Measurements from ENCODE around the gene PPP2R5C. TPM values are rescaled to one million over a fixed set of nuclear protein-coding genes. Genes with fewer than 3 reads are reported as not detected.

Gene PPP2R5C
- total and polyA plus RNA-seq, 8 donors = 41.6 to 76.1 (median 55.9) TPM

DNA sequence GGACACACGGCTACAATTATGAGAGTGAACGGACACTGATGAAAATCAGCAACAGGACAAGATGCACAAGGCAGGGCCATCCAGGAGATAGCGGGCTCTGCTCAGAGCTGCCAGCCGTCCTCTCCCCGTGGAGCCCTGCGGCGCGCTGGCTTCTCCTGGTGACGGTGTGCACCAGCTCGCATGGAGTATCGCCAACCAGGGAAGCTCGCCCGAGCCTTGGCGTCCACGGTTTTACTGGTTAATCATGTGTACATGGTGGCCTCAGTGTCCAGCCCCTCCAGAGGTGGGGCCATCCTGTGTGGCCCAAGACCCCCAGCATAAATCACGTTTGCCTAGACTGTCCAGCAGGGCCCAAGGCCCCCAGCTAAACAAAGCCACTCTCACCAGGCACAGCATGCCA, 171.7 kb downstream of the PPP2R5C start:
- no peaks in the 10 kb centered on the region for H3K36me3 ChIP-seq
- no peaks in the 10 kb centered on the region for H3K4me1 ChIP-seq
- WGBS, 2 donors = 81 to 82% methylated on average over 16 of the region's 16 CpGs
- FAIRE-seq (no peak), ATAC-seq (no peak), DNase-seq (peak in 2 of 6 donors; percentile 46 to 50)
- intact Hi-C loops (cut with DNase I) = no loop called here
- TF ChIP-seq, protein P1, sequence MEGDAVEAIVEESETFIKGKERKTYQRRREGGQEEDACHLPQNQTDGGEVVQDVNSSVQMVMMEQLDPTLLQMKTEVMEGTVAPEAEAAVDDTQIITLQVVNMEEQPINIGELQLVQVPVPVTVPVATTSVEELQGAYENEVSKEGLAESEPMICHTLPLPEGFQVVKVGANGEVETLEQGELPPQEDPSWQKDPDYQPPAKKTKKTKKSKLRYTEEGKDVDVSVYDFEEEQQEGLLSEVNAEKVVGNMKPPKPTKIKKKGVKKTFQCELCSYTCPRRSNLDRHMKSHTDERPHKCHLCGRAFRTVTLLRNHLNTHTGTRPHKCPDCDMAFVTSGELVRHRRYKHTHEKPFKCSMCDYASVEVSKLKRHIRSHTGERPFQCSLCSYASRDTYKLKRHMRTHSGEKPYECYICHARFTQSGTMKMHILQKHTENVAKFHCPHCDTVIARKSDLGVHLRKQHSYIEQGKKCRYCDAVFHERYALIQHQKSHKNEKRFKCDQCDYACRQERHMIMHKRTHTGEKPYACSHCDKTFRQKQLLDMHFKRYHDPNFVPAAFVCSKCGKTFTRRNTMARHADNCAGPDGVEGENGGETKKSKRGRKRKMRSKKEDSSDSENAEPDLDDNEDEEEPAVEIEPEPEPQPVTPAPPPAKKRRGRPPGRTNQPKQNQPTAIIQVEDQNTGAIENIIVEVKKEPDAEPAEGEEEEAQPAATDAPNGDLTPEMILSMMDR (IDR thresholded peaks at IDR 0.05) = no peak
- no peak overlapping the region for H3K4me3 ChIP-seq
- no peak overlapping the region for H3K27ac ChIP-seq
- no peaks in the 10 kb centered on the region for H3K27me3 ChIP-seq
- no peaks in the 10 kb centered on the region for H3K9me3 ChIP-seq

DNA sequence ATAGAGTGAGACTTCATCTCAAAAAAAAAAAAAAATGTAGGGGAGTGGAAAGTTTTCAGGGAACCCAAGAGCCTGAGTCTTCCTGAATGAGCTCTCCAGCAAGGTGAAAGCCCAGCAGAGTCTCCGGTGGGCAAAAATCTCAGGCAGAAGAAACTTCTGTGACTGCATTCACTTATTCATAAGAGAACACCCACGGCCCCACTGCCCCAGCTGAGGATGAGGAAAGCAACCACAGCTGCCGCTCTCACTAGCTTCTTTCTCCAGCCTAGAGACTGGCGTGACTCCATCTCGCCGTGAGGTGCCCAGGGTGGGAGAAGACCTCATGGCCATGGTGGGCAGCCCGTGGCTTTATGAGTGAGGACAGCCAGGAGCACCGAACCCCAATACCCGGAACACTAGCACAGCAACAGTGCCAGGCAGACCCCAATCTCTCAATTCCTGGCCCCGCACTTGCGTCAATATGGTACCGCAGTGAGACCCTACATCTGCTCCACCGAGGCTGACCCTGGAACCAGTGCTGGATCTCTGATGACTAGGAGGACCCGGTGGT, 173.2 kb downstream of the PPP2R5C start:
- FAIRE-seq (no peak), ATAC-seq (no peak), DNase-seq (peak in 2 of 6 donors; percentile 35 to 46)
- Histone ChIP-seq H3K4me1 (no peaks in the 10 kb centered on the region), H3K27ac (no peak overlapping the region), H3K4me3 (no peak overlapping the region), H3K36me3 (no peaks in the 10 kb centered on the region), H3K27me3 (no peaks in the 10 kb centered on the region), H3K9me3 (no peaks in the 10 kb centered on the region)
- 82 to 90% methylated on average over 14 of the region's 14 CpGs for WGBS, 2 donors
- TF ChIP-seq, protein P1 (IDR thresholded peaks at IDR 0.05) = no peak
- intact Hi-C loops (cut with DNase I) = no loop called here

DNA sequence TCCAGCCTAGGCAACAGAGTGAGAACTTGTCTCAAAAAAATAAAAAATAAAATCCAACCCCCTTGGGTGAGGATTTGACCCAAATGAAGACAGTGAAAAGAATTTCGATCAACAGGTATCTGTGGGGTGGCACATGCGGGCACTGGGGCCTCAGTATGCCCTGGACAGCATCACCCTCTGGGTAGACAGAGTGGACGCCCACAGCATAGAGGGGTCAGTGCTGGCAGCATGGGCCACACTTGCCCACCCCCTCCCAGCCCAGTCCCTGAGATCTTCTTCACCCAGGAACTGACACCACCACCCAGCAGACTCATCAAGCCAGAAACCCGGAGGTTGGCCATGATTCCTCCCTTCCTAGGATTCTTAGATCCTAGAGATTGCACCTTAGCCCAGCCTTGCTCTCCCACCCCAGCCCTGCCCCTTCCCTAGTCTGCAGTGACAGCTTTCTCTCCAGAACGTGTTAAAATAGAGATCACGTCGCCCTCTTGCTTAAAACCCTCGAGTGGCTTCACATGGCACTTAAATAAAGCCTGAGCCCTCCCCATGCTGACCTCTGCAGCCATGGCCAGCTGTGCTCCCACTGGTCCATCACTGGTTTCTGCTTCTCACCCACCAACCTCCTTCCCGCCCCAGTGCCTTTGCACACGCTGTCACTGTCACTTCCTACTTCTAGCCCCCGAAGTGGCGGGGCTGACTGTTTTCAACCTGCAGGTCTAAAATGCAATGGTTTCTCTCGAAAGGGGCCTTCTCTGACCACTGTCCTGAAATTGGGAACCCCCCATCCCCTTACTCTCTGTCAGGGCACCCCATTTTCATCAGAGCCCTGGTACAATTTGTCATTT, 176.6 kb downstream of the PPP2R5C start:
- H3K27me3 ChIP-seq = no peaks in the 10 kb centered on the region
- DNase-seq (peak in 1 of 6 donors; percentile 38), ATAC-seq (no peak), FAIRE-seq (no peak)
- WGBS, 2 donors = 54 to 59% methylated on average over 13 of the region's 13 CpGs
- H3K36me3 ChIP-seq = no peaks in the 10 kb centered on the region
- TF ChIP-seq, protein P1 (IDR thresholded peaks at IDR 0.05) = no peak
- H3K9me3 ChIP-seq = no peaks in the 10 kb centered on the region
- no peak overlapping the region for H3K27ac ChIP-seq
- intact Hi-C loops (cut with DNase I) = no loop called here
- H3K4me1 ChIP-seq = no peaks in the 10 kb centered on the region
- H3K4me3 ChIP-seq = no peak overlapping the region

DNA sequence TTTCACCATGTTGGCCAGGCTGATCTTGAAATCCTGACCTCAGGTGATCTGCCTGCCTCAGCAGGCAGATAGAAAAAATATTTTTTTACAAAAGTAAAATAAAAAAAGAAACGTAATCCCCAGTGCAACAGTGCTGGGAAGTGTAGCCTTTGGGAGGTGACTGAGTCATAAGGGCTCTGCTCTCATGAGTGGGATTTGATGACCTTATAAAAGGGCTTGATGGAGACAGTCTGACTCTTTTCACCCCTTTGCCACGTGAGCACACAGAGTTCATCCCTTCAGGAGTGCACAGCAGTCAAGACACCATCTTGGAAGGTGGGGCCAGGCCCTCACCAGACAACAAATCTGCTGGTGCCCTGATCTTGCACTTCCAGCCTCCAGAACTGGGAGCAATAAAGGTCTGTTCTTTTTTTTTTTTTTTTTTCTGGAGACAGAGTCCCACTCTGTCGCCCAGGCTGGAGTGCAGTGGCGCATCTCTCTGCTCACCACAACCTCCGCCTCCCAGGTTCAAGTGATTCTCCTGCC, 178.2 kb downstream of the PPP2R5C start:
- no peaks in the 10 kb centered on the region for H3K36me3 ChIP-seq
- H3K4me3 ChIP-seq = no peak overlapping the region
- no peak for FAIRE-seq
- WGBS, 2 donors = 56 to 71% methylated on average over 5 of the region's 5 CpGs
- no peak overlapping the region for H3K27ac ChIP-seq
- TF ChIP-seq, protein P1 (IDR thresholded peaks at IDR 0.05) = no peak
- no peaks in the 10 kb centered on the region for H3K9me3 ChIP-seq
- no peaks in the 10 kb centered on the region for H3K27me3 ChIP-seq
- peak in 1 of 6 donors; percentile 7 for DNase-seq
- intact Hi-C loops (cut with DNase I) = no loop called here
- no peaks in the 10 kb centered on the region for H3K4me1 ChIP-seq
- ATAC-seq = no peak

DNA sequence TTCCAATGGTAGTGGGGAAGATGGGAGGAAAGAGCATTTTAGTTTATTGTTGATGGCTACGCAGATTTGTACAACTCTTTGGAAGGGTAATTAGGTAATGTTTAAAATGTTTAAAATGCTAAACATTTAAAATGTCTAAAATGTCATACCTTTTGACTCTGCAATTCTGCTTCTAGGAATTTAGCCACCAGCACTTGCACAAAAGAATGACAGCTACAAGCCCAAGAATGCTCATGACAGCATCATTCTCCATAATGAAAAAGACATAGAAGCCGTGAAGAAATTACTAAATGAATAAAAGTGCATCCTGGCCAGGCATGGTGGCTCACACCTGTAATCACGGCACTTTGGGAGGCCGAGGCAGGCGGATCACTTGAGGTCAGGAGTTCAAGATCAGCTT, 182.9 kb downstream of the PPP2R5C start:
- no peak for ATAC-seq
- 61 to 66% methylated on average over 5 of the region's 5 CpGs for whole genome bisulfite sequencing, 2 donors
- peaks cover 0 to 5% (median 4%) of the 10 kb centered on the region in 3 donors for H3K4me1 ChIP-seq
- no peak for FAIRE-seq
- TF ChIP-seq, protein P1 (IDR thresholded peaks at IDR 0.05) = no peak
- no peak overlapping the region for H3K27ac ChIP-seq
- H3K36me3 ChIP-seq = no peaks in the 10 kb centered on the region
- no peaks in the 10 kb centered on the region for H3K9me3 ChIP-seq
- H3K4me3 ChIP-seq = no peak overlapping the region
- H3K27me3 ChIP-seq = no peaks in the 10 kb centered on the region
- DNase-seq = no peak
- intact Hi-C loops (cut with DNase I) = no loop called here

Data from pancreas (tissue), 10 donors.